IMR-90 (cell line): ENCODE data around the gene APP. TPM values are rescaled to one million over a fixed set of nuclear protein-coding genes. Genes with fewer than 3 reads are reported as not detected.

ENCODE experiments used
- ATAC-seq: fragments of 200-7000 bp; cut with Tn5 transposase; 2 replicates; pipeline ENCODE4 v1.9.1; 2020; ENCODE audit warnings: low read depth, mild to moderate bottlenecking, moderate library complexity
- BruUV-seq: library from RNA; stranded (reverse); fragments of 400-500 nt; replicated peaks from 2 replicates; lab custom pipeline; 2021; lab: Mats Ljungman, UMichigan
- CTCF ChIA-PET: fragments of 300-600 bp; formaldehyde crosslinking; extraction: SDS; loops from one replicate; lab custom pipeline; 2021; ENCODE audit warnings: antibody characterized with exemption; lab: Yijun Ruan, JAX
- POLR2A ChIA-PET: fragments of 300-600 bp; sonication (Branson Sonifier 250); formaldehyde crosslinking; loops from one replicate; lab custom pipeline; 2022; ENCODE audit warnings: antibody characterized with exemption; ENCODE audit not compliant: unreplicated experiment; lab: Charles Lee
- DNase-seq: peaks from one replicate; pipeline ENCODE4 v3.0.0; 2013
- H2AFZ ChIP-seq: replicated peaks from 2 replicates; pipeline ENCODE3; 2013; ENCODE audit warnings: low read length, mild to moderate bottlenecking; ENCODE audit not compliant: poor library complexity
- H2AK5ac ChIP-seq: 2 replicates; pipeline ENCODE4 v1.6.1; 2013; ENCODE audit warnings: low read depth, low read length, inconsistent platforms
- H2AK9ac ChIP-seq: replicated peaks from 2 replicates; pipeline ENCODE3; 2013; ENCODE audit warnings: mild to moderate bottlenecking, low read depth, low read length, moderate library complexity; ENCODE audit not compliant: poor library complexity
- H2BK120ac ChIP-seq: 2 replicates; pipeline ENCODE4 v1.6.1; 2013; ENCODE audit warnings: low read depth, low read length, inconsistent platforms
- H2BK15ac ChIP-seq: 3 replicates; pipeline ENCODE4 v1.6.1; 2013; ENCODE audit warnings: low read depth, low read length, inconsistent platforms
- H2BK20ac ChIP-seq: 2 replicates; pipeline ENCODE4 v1.6.1; 2013; ENCODE audit warnings: low read depth, mild to moderate bottlenecking, inconsistent platforms, low read length, moderate library complexity
- H2BK5ac ChIP-seq: 2 replicates; pipeline ENCODE4 v1.6.1; 2013; ENCODE audit warnings: mild to moderate bottlenecking, low read depth, low read length, inconsistent platforms; ENCODE audit not compliant: poor library complexity, severe bottlenecking
- H3K14ac ChIP-seq: replicated peaks from 2 replicates; pipeline ENCODE4 v1.6.1; 2013; ENCODE audit warnings: low read depth, low read length, inconsistent platforms
- H3K18ac ChIP-seq: 2 replicates; pipeline ENCODE4 v1.6.1; 2013; ENCODE audit warnings: low read depth, low read length, control low read depth
- H3K23ac ChIP-seq: 2 replicates; pipeline ENCODE4 v1.6.1; 2013; ENCODE audit warnings: low read depth, low read length, inconsistent platforms
- H3K27ac ChIP-seq: 2 replicates; pipeline ENCODE4 v1.5.1; 2013; ENCODE audit warnings: mild to moderate bottlenecking, control low read depth, low read length; ENCODE audit not compliant: insufficient read depth
- H3K27me3 ChIP-seq: 2 replicates; pipeline ENCODE4 v1.6.1; 2013; ENCODE audit warnings: low read length; ENCODE audit not compliant: control insufficient read depth, insufficient read depth
- H3K36me3 ChIP-seq: 2 replicates; pipeline ENCODE4 v1.6.1; 2013; ENCODE audit warnings: low read length, mixed read lengths; ENCODE audit not compliant: control insufficient read depth, insufficient read depth
- H3K4ac ChIP-seq: 2 replicates; pipeline ENCODE4 v1.6.1; 2013; ENCODE audit warnings: low read depth, low read length, inconsistent platforms
- H3K4me1 ChIP-seq: 2 replicates; pipeline ENCODE4 v1.6.1; 2013; ENCODE audit warnings: low read length, mixed read lengths; ENCODE audit not compliant: control insufficient read depth, insufficient read depth
- H3K4me2 ChIP-seq: 2 replicates; pipeline ENCODE4 v1.6.1; 2013; ENCODE audit warnings: low read depth, mild to moderate bottlenecking, control low read depth, low read length, moderate library complexity
- H3K4me3 ChIP-seq: 2 replicates; pipeline ENCODE4 v1.5.1; 2013; ENCODE audit warnings: low read depth, mild to moderate bottlenecking, control low read depth, low read length, moderate library complexity; ENCODE audit not compliant: insufficient read depth
- H3K56ac ChIP-seq: 2 replicates; pipeline ENCODE4 v1.6.1; 2013; ENCODE audit warnings: low read length, inconsistent platforms; ENCODE audit not compliant: insufficient read depth; ENCODE audit errors: extremely low read depth
- H3K79me1 ChIP-seq, 2 experiments: 2 replicates each; pipeline ENCODE4 v1.6.1; 2013; ENCODE audit warnings: low read length in 2 of 2, inconsistent platforms in 1 of 2, low read depth in 1 of 2
- H3K9ac ChIP-seq: 2 replicates; pipeline ENCODE4 v1.6.1; 2013; ENCODE audit warnings: low read depth, low read length, control low read depth
- H3K9me1 ChIP-seq: 2 replicates; pipeline ENCODE4 v1.6.1; 2013; ENCODE audit warnings: low read length, inconsistent platforms; ENCODE audit not compliant: insufficient read depth
- H3K9me3 ChIP-seq: 2 replicates; pipeline ENCODE4 v1.6.1; 2013; ENCODE audit warnings: low read length; ENCODE audit not compliant: control insufficient read depth, insufficient read depth
- H4K20me1 ChIP-seq: 2 replicates; pipeline ENCODE4 v1.6.1; 2013; ENCODE audit warnings: low read length, inconsistent platforms; ENCODE audit not compliant: insufficient read depth
- H4K5ac ChIP-seq: 2 replicates; pipeline ENCODE4 v1.6.1; 2013; ENCODE audit warnings: mild to moderate bottlenecking, low read depth, low read length, control low read depth
- H4K8ac ChIP-seq, 2 experiments: 2 replicates each; pipeline ENCODE4 v1.6.1; 2013; ENCODE audit warnings: low read depth in 2 of 2, low read length in 2 of 2, control low read depth in 1 of 2, inconsistent platforms in 1 of 2
- H4K91ac ChIP-seq: 2 replicates; pipeline ENCODE4 v1.6.1; 2013; ENCODE audit warnings: low read depth, low read length, inconsistent platforms; ENCODE audit not compliant: insufficient read depth
- CEBPB ChIP-seq: IDR thresholded peaks from 2 replicates; pipeline ENCODE4 v1.6.1; 2012; ENCODE audit warnings: low read depth, low read length, improper control_type of control experiment
- FOS ChIP-seq: fragments of 150-350 bp; IDR thresholded peaks from 2 replicates; pipeline ENCODE4 v1.6.1; 2016; ENCODE audit warnings: low read depth, low read length
- RAD21 ChIP-seq: IDR thresholded peaks from 2 replicates; pipeline ENCODE4 v1.6.1; 2012; ENCODE audit warnings: low read length, improper control_type of control experiment
- SMC3 ChIP-seq: fragments of 150-350 bp; IDR thresholded peaks from 2 replicates; pipeline ENCODE4 v1.6.1; 2016; ENCODE audit warnings: low read depth, mild to moderate bottlenecking, antibody characterized with exemption, low read length, moderate library complexity
- dilution Hi-C: fragments of 300-500 bp; cut with HindIII; formaldehyde crosslinking; loops from one replicate; pipeline ENCODE4 v1.14.3; 2018; ENCODE audit warnings: low sequenced_read_pairs; ENCODE audit not compliant: unreplicated experiment
- in situ Hi-C: fragments of 300-500 bp; cut with MboI; formaldehyde crosslinking; loops from 3 replicates; pipeline ENCODE4 v1.14.3; 2019; ENCODE audit warnings: low sequenced_read_pairs, inconsistent platforms, mixed read lengths
- intact Hi-C: fragments of 100-400 bp; cut with micrococcal nuclease; formaldehyde crosslinking; loops from 2 replicates; pipeline ENCODE4 v1.10.0; 2022
- polyA plus RNA-seq, 3 experiments: library from polyadenylated mRNA; depleted of rRNA; stranded (reverse); fragments of >200 nt; gene quantifications; 2 replicates each; pipeline ENCODE4 v1.2.3, GENCODE V29; 2012; ENCODE audit warnings: low replicate concordance in 1 of 3
- total RNA-seq: library from RNA; depleted of rRNA; stranded (reverse); fragments of >200 nt; gene quantifications from 2 replicates; pipeline ENCODE4 v1.2.3, GENCODE V29; 2012

Gene APP
- total and polyA plus RNA-seq, 2 of the 4 experiments (the other 2 are of a cell fraction): 191 to 530 TPM

GRCh38 chr21:26148840-26149354 is 21.7 kb downstream of the APP start:
- ATAC-seq: peak; percentile 37
- H3K27ac ChIP-seq: peak overlapping the region; percentile 69; the same call in 1 of the 2 replicates
- H3K4me3 ChIP-seq: no peak overlapping the region
- no peaks in the 10 kb centered on the region for H3K27me3 ChIP-seq
- H3K4me1 ChIP-seq: peaks cover 17% of the 10 kb centered on the region
- peak overlapping the region; percentile 51; the same call in 1 of the 2 replicates for H3K4me2 ChIP-seq
- H3K56ac ChIP-seq: peak overlapping the region; percentile 25; the same call in 1 of the 2 replicates
- ChIA-PET POLR2A (no interaction called here), CTCF (interaction anchor here (0.6 kb wide), 1 partner anchor 448 kb away, joined by 8 read pairs; no protein-coding TSS in a partner anchor)
- in situ Hi-C loops (no loop called here), dilution Hi-C loops (no loop called here), intact Hi-C loops (no loop called here)
- no peaks in the 10 kb centered on the region for H3K9me3 ChIP-seq
- H3K4ac ChIP-seq: peak overlapping the region; percentile 53; the same call in 1 of the 2 replicates
- H4K20me1 ChIP-seq: peaks cover 18% of the 10 kb centered on the region
- peak overlapping the region; percentile 7; the same call in 1 of the 2 replicates for H4K91ac ChIP-seq
- H2BK15ac ChIP-seq: 0 out of 3 replicates have a peak overlapping the region, but pooled peaks have one; percentile 15
- no peak overlapping the region for H4K5ac ChIP-seq
- no peak overlapping the region for H3K9ac ChIP-seq
- peak overlapping the region; percentile 60 for H2BK5ac ChIP-seq
- H2BK20ac ChIP-seq: 0 out of 2 replicates have a peak overlapping the region, but pooled peaks have one; percentile 6
- H4K8ac ChIP-seq: peak overlapping the region in 1 of 2 experiments; percentile 38; a peak in 2 of 4 replicates
- no peak overlapping the region for H2AK5ac ChIP-seq
- no peak for TF ChIP-seq RAD21
- 0 out of 2 replicates have a peak, but pooled peaks have one; percentile 24 for TF ChIP-seq FOS
- TF ChIP-seq CEBPB: peak; percentile 68; the same call in 1 of the 2 replicates
- no peak for TF ChIP-seq SMC3
- H2AK9ac ChIP-seq: no peak overlapping the region
- no peak overlapping the region for H2AFZ ChIP-seq
- H3K14ac ChIP-seq: 0 out of 2 replicates have a peak overlapping the region, but pooled peaks have one; percentile 32
- no peaks in the 10 kb centered on the region for H3K36me3 ChIP-seq
- DNase-seq: peak; percentile 69
- no TSS peak for BruUV-seq
- peak overlapping the region; percentile 39 for H3K23ac ChIP-seq
- peak overlapping the region; percentile 65; the same call in 1 of the 2 replicates for H3K18ac ChIP-seq
- peaks cover 40 to 59% of the 10 kb centered on the region in 2 experiments for H3K79me1 ChIP-seq
- peak overlapping the region; percentile 16 for H2BK120ac ChIP-seq
- H3K9me1 ChIP-seq: peaks cover 18% of the 10 kb centered on the region
